ENCODE data around the gene PRKCE. TPM values are rescaled to one million over a fixed set of nuclear protein-coding genes. Genes with fewer than 3 reads are reported as not detected.

Gene PRKCE
- total and polyA plus RNA-seq, 3 experiments from 2014 or later: 3.1 to 9.6 (median 7.9) TPM

GRCh38 chr2:46231721-46232120 lies 580.2 kb downstream of the PRKCE start:
- no peaks in the 10 kb centered on the region for H3K36me3 ChIP-seq (ENCODE audit: insufficient read depth, low read length)
- POLR2A ChIA-PET: no interaction called here
- no peaks in the 10 kb centered on the region for H3K27me3 Mint-ChIP-seq
- no peak for DNase-seq
- peak overlapping the region in 1 of 7 donors; percentile 38 for H3K4me3 Mint-ChIP-seq
- no peaks in the 10 kb centered on the region for H3K36me3 Mint-ChIP-seq
- no peaks in the 10 kb centered on the region for H3K9me3 Mint-ChIP-seq
- no peaks in the 10 kb centered on the region for H3K9me3 ChIP-seq (ENCODE audit: low read length)
- H3K4me1 Mint-ChIP-seq: peaks cover 19 to 40% (median 25%) of the 10 kb centered on the region in 3 donors
- H3K27ac ChIP-seq (ENCODE audit: low read depth, low read length): no peak overlapping the region
- peaks cover 22% of the 10 kb centered on the region for H3K4me1 ChIP-seq (ENCODE audit: insufficient read depth, low read length)
- CTCF ChIA-PET: interaction anchor here (2.3 kb wide), 1 partner anchor 11 kb away, joined by 6 read pairs; no protein-coding TSS in a partner anchor
- H3K27me3 ChIP-seq (ENCODE audit: insufficient read depth, low read length, poor library complexity, severe bottlenecking): no peaks in the 10 kb centered on the region
- H3K27ac Mint-ChIP-seq: peak overlapping the region in 1 of 8 donors; percentile 64
- no peak overlapping the region for H3K4me3 ChIP-seq (ENCODE audit: low read length)

GRCh38 chr2:46232860-46233259 lies 581.4 kb downstream of the PRKCE start:
- no peaks in the 10 kb centered on the region for H3K9me3 Mint-ChIP-seq
- POLR2A ChIA-PET: interaction anchor here (0.6 kb wide), 1 partner anchor 1190 kb away, joined by 7 read pairs; no protein-coding TSS in a partner anchor
- H3K4me1 Mint-ChIP-seq: peaks cover 21 to 47% (median 31%) of the 10 kb centered on the region in 3 donors
- H3K4me3 ChIP-seq (ENCODE audit: low read length): no peak overlapping the region
- peaks cover 27% of the 10 kb centered on the region for H3K4me1 ChIP-seq (ENCODE audit: insufficient read depth, low read length)
- no peak overlapping the region for H3K4me3 Mint-ChIP-seq
- H3K27ac Mint-ChIP-seq: no peak overlapping the region
- no peaks in the 10 kb centered on the region for H3K36me3 Mint-ChIP-seq
- H3K36me3 ChIP-seq (ENCODE audit: insufficient read depth, low read length): no peaks in the 10 kb centered on the region
- H3K27me3 Mint-ChIP-seq: no peaks in the 10 kb centered on the region
- H3K9me3 ChIP-seq (ENCODE audit: low read length): no peaks in the 10 kb centered on the region
- CTCF ChIA-PET: no interaction called here
- DNase-seq: no peak
- no peak overlapping the region for H3K27ac ChIP-seq (ENCODE audit: low read depth, low read length)
- no peaks in the 10 kb centered on the region for H3K27me3 ChIP-seq (ENCODE audit: insufficient read depth, low read length, poor library complexity, severe bottlenecking)

GRCh38 chr2:46236006-46236875 lies 584.8 kb downstream of the PRKCE start:
- Mint-ChIP-seq H3K27me3 (no peaks in the 10 kb centered on the region), H3K9me3 (no peaks in the 10 kb centered on the region), H3K27ac (peak overlapping the region in 7 of 8 donors; percentile 4 to 94 (median 53)), H3K36me3 (no peaks in the 10 kb centered on the region), H3K4me1 (peaks cover 23 to 37% (median 29%) of the 10 kb centered on the region in 3 donors), H3K4me3 (no peak overlapping the region)
- Histone ChIP-seq H3K4me3 (ENCODE audit: low read length) (no peak overlapping the region), H3K27ac (ENCODE audit: low read depth, low read length) (no peak overlapping the region), H3K36me3 (ENCODE audit: insufficient read depth, low read length) (no peaks in the 10 kb centered on the region), H3K27me3 (ENCODE audit: insufficient read depth, low read length, poor library complexity, severe bottlenecking) (no peaks in the 10 kb centered on the region), H3K9me3 (ENCODE audit: low read length) (no peaks in the 10 kb centered on the region), H3K4me1 (ENCODE audit: insufficient read depth, low read length) (peaks cover 25% of the 10 kb centered on the region)
- CTCF ChIA-PET: no interaction called here
- no peak for DNase-seq
- POLR2A ChIA-PET: no interaction called here

- H3K4me3 Mint-ChIP-seq: no peak overlapping the region
- Histone ChIP-seq H3K4me3 (ENCODE audit: low read length) (no peak overlapping the region), H3K36me3 (ENCODE audit: insufficient read depth, low read length) (no peaks in the 10 kb centered on the region), H3K9me3 (ENCODE audit: low read length) (no peaks in the 10 kb centered on the region), H3K27ac (ENCODE audit: low read depth, low read length) (no peak overlapping the region), H3K27me3 (ENCODE audit: insufficient read depth, low read length, poor library complexity, severe bottlenecking) (no peaks in the 10 kb centered on the region), H3K4me1 (ENCODE audit: insufficient read depth, low read length) (peaks cover 25% of the 10 kb centered on the region)
- no peak for DNase-seq
- H3K4me1 Mint-ChIP-seq: peaks cover 23 to 33% (median 29%) of the 10 kb centered on the region in 3 donors
- H3K27me3 Mint-ChIP-seq: no peaks in the 10 kb centered on the region
- H3K36me3 Mint-ChIP-seq: no peaks in the 10 kb centered on the region
- H3K27ac Mint-ChIP-seq: peak overlapping the region in 5 of 8 donors; percentile 19 to 94 (median 58)
- CTCF ChIA-PET: interaction anchor here (0.9 kb wide), 1 partner anchor 120 kb away, joined by 3 read pairs; no protein-coding TSS in a partner anchor
- H3K9me3 Mint-ChIP-seq: no peaks in the 10 kb centered on the region
- POLR2A ChIA-PET: no interaction called here
These were observed 585.7 kb downstream of the PRKCE start for GRCh38 chr2:46236876-46237859.

Other genes starting within 250 kb of the PRKCE start
- 10 to 100 TPM; 18.1 to 18.9 TPM for gene SRBD1, start 40.4 kb upstream of the PRKCE start, total RNA-seq
- 12.7 TPM for gene SRBD1, start 40.4 kb upstream of the PRKCE start, polyA plus RNA-seq